Endothelial cell of umbilical vein (primary cell): ENCODE data around the gene CD46. TPM values are rescaled to one million over a fixed set of nuclear protein-coding genes. Genes with fewer than 3 reads are reported as not detected.

Experiments used
- BruUV-seq: library from RNA; stranded (reverse); fragments of 400-500 nt; replicated peaks from 2 replicates; lab custom pipeline; 2021; lab: Mats Ljungman, UMichigan
- CTCF ChIA-PET: fragments of 300-600, 350-600 bp; sonication (Branson Sonifier 250); formaldehyde crosslinking; loops from one replicate; lab custom pipeline; 2021; ENCODE audit warnings: antibody characterized with exemption, inconsistent platforms; lab: Charles Lee
- POLR2A ChIA-PET: fragments of 300-600, 350-600 bp; sonication (Branson Sonifier 250); formaldehyde crosslinking; loops from one replicate; lab custom pipeline; 2021; ENCODE audit warnings: antibody characterized with exemption, inconsistent platforms; lab: Charles Lee
- DNase-seq: peaks from one replicate; pipeline ENCODE4 v3.0.0-alpha.2; 2011; ENCODE audit warnings: low read depth, low spot score
- FAIRE-seq: peaks from 2 replicates; lab custom pipeline; 2011; peaks lifted over from hg19 to GRCh38; lab: Jason Lieb, UNC
- H2AFZ ChIP-seq: 2 replicates; pipeline ENCODE4 v1.6.0; 2012; ENCODE audit warnings: low read depth, low read length, control low read depth, inconsistent platforms
- H3K27ac ChIP-seq: 2 replicates; pipeline ENCODE4 v1.5.1; 2011; ENCODE audit warnings: low read depth, mild to moderate bottlenecking, control low read depth, low read length, moderate library complexity; ENCODE audit not compliant: insufficient read depth
- H3K27me3 ChIP-seq, 2 experiments: 2 replicates each; pipeline versions ENCODE4 v1.6.0 to v1.6.1; 2011; ENCODE audit warnings: low read length in 2 of 2, mixed read lengths in 1 of 2; ENCODE audit not compliant: control insufficient read depth in 2 of 2, insufficient read depth in 2 of 2
- H3K36me3 ChIP-seq, 2 experiments: 2 replicates in 1 of 2; 3 replicates in 1 of 2; pipeline ENCODE4 v1.5.1; 2011; ENCODE audit warnings: low read length in 2 of 2, mild to moderate bottlenecking in 1 of 2, moderate library complexity in 1 of 2; ENCODE audit not compliant: control insufficient read depth in 2 of 2, insufficient read depth in 2 of 2; ENCODE audit errors: extremely low read depth in 1 of 2
- H3K4me1 ChIP-seq: 3 replicates; pipeline ENCODE4 v1.5.1; 2011; ENCODE audit warnings: mild to moderate bottlenecking, low read length; ENCODE audit not compliant: control insufficient read depth, insufficient read depth; ENCODE audit errors: extremely low read depth
- H3K4me2 ChIP-seq: 2 replicates; pipeline ENCODE4 v1.6.1; 2011; ENCODE audit warnings: low read length, control low read depth, mixed read lengths; ENCODE audit not compliant: insufficient read depth
- H3K4me3 ChIP-seq, 3 experiments: fragments of 200-600 bp in 1 of 3; sonication (generic), shearing (Covaris generic) in 1 of 3; replicated peaks in 1 of 3; 2 replicates each; pipeline ENCODE4 v1.5.1; 2011 to 2016; ENCODE audit warnings: control low read depth in 3 of 3, low read length in 3 of 3, mild to moderate bottlenecking in 2 of 3, inconsistent platforms in 1 of 3, low read depth in 1 of 3, moderate library complexity in 1 of 3; ENCODE audit not compliant: insufficient read depth in 1 of 3
- H3K79me2 ChIP-seq: 2 replicates; pipeline ENCODE4 v1.6.0; 2012; ENCODE audit warnings: low read length, inconsistent platforms; ENCODE audit not compliant: control insufficient read depth, insufficient read depth
- H3K9ac ChIP-seq: replicated peaks from 2 replicates; pipeline ENCODE3; 2011; ENCODE audit warnings: low read length, control low read depth; ENCODE audit not compliant: insufficient read depth; ENCODE audit errors: extremely low read depth
- H3K9me1 ChIP-seq: replicated peaks from 3 replicates; pipeline ENCODE4 v1.6.0; 2011; ENCODE audit warnings: mild to moderate bottlenecking, low read length; ENCODE audit not compliant: control insufficient read depth, insufficient read depth; ENCODE audit errors: extremely low read depth
- H3K9me3 ChIP-seq: replicated peaks from 2 replicates; pipeline ENCODE4 v1.5.1; 2012; ENCODE audit warnings: low read length, inconsistent platforms; ENCODE audit not compliant: control insufficient read depth, insufficient read depth
- H4K20me1 ChIP-seq: replicated peaks from 2 replicates; pipeline ENCODE3; 2011; ENCODE audit warnings: mild to moderate bottlenecking, low read length; ENCODE audit not compliant: control insufficient read depth, insufficient read depth; ENCODE audit errors: extremely low read depth
- CTCF ChIP-seq, 2 donors: IDR thresholded peaks; 1 replicate in 1 of 2; 2 replicates in 1 of 2; pipeline ENCODE4 v1.5.1; 2011; ENCODE audit warnings: low read length in 2 of 2, mild to moderate bottlenecking in 2 of 2, moderate library complexity in 2 of 2, control low read depth in 1 of 2, inconsistent platforms in 1 of 2, low read depth in 1 of 2; ENCODE audit not compliant: insufficient read depth in 1 of 2; ENCODE audit errors: extremely low read depth in 1 of 2
- EZH2 ChIP-seq: IDR thresholded peaks from 2 replicates; pipeline ENCODE4 v1.6.1; 2012; ENCODE audit warnings: borderline replicate concordance, low read depth, mild to moderate bottlenecking, moderate library complexity, low read length, inconsistent platforms; ENCODE audit not compliant: severe bottlenecking
- FOS ChIP-seq: IDR thresholded peaks from 2 replicates; pipeline ENCODE4 v1.6.1; 2011; ENCODE audit warnings: mild to moderate bottlenecking, low read length, moderate library complexity, borderline replicate concordance; ENCODE audit not compliant: insufficient read depth
- GATA2 ChIP-seq: IDR thresholded peaks from 2 replicates; pipeline ENCODE4 v1.7.0; 2011; ENCODE audit warnings: low read depth, mild to moderate bottlenecking, moderate library complexity, mixed read lengths, low read length; ENCODE audit not compliant: insufficient read length, insufficient read depth
- JUN ChIP-seq: IDR thresholded peaks from 2 replicates; pipeline ENCODE4 v1.6.1; 2011; ENCODE audit warnings: borderline replicate concordance, low read depth; ENCODE audit not compliant: insufficient read length, insufficient read depth
- MAX ChIP-seq: IDR thresholded peaks from 2 replicates; pipeline ENCODE4 v1.6.1; 2011; ENCODE audit not compliant: insufficient read depth, insufficient read length
- MYC ChIP-seq: IDR thresholded peaks from one replicate; pipeline ENCODE4 v1.6.1; 2011; ENCODE audit warnings: mild to moderate bottlenecking, low read depth, low read length
- POLR2A ChIP-seq: IDR thresholded peaks from 2 replicates; pipeline ENCODE4 v1.6.1; 2012; ENCODE audit warnings: low read depth, mild to moderate bottlenecking, control low read depth, low read length
- POLR2AphosphoS5 ChIP-seq: IDR thresholded peaks from 2 replicates; pipeline ENCODE4 v1.6.1; 2012; ENCODE audit warnings: low read depth, mild to moderate bottlenecking, control low read depth, low read length, moderate library complexity; ENCODE audit not compliant: insufficient read depth
- dilution Hi-C: fragments of 300-500 bp; cut with MboI; formaldehyde crosslinking; loops from one replicate; pipeline ENCODE4 v1.15.0; 2019; ENCODE audit warnings: low sequenced_read_pairs; ENCODE audit not compliant: extremely low pct_ligation_motif_present
- intact Hi-C: fragments of 100-400 bp; cut with micrococcal nuclease; formaldehyde crosslinking; loops from one replicate; pipeline ENCODE4 v1.10.0; 2022
- polyA plus RNA-seq, 4 experiments: library from polyadenylated mRNA; depleted of rRNA in 3 of 4; stranded (reverse) in 3 of 4; unstranded in 1 of 4; fragments of >200 nt; gene quantifications; 2 replicates each; pipeline versions ENCODE4 v1.2.1 to v1.2.3, GENCODE V29; 2011 to 2012; ENCODE audit warnings: missing spikeins in 1 of 4
- total RNA-seq: library from RNA; stranded (reverse); gene quantifications from 2 replicates; pipeline ENCODE4 v1.2.3, GENCODE V29; 2021

The CD46 gene
- total and polyA plus RNA-seq, 2 donors (not counting 3 experiments of a cell fraction or from before 2014, with no cell fraction given), result 134 to 256 TPM

GRCh38 chr1:207841901-207842300 is 90.0 kb downstream of the CD46 start:
- intact Hi-C loops, result no loop called here
- CTCF ChIA-PET, result interaction anchor here (1.2 to 21.9 kb wide), 5 partner anchors 10 to 43 kb away, joined by 3 to 634 read pairs (median 5); no protein-coding TSS in a partner anchor

GRCh38 chr1:207842506-207842905 is 90.7 kb downstream of the CD46 start:
- peaks cover 79% of the 10 kb centered on the region for H3K79me2 ChIP-seq
- no peak for FAIRE-seq
- H3K4me1 ChIP-seq, result peaks cover 12% of the 10 kb centered on the region
- no peaks in the 10 kb centered on the region for H3K9me1 ChIP-seq
- ChIA-PET POLR2A (no interaction called here), CTCF (interaction anchor here (1.2 to 21.9 kb wide), 5 partner anchors 9 to 43 kb away, joined by 3 to 634 read pairs (median 5); no protein-coding TSS in a partner anchor)
- H3K4me2 ChIP-seq, result no peak overlapping the region
- intact Hi-C loops (no loop called here), dilution Hi-C loops (no loop called here)
- TF ChIP-seq POLR2AphosphoS5 (no peak), POLR2A (no peak), MAX (no peak), MYC (no peak), GATA2 (no peak), JUN (no peak), EZH2 (no peak), FOS (no peak), CTCF (IDR thresholded peaks at IDR 0.05; ENCODE audit: extremely low read depth in 1 of 2, insufficient read depth in 1 of 2, low read depth in 1 of 2, low read length in 2 of 2) (no peak)
- no peak overlapping the region for H3K27ac ChIP-seq
- H4K20me1 ChIP-seq, result no peaks in the 10 kb centered on the region
- DNase-seq, result no peak
- no peak overlapping the region for H2AFZ ChIP-seq
- H3K27me3 ChIP-seq, result no peaks in the 10 kb centered on the region
- H3K36me3 ChIP-seq, result peaks cover 4 to 7% of the 10 kb centered on the region in 2 experiments
- no peaks in the 10 kb centered on the region for H3K9me3 ChIP-seq
- H3K9ac ChIP-seq, result no peak overlapping the region
- no peak overlapping the region for H3K4me3 ChIP-seq
- no TSS peak for BruUV-seq

More at GRCh38 chr1:207841901-207842300, 90.0 kb downstream of the CD46 start:
- POLR2A ChIA-PET, result no interaction called here
- Histone ChIP-seq H3K9me1 (no peaks in the 10 kb centered on the region), H3K27ac (no peak overlapping the region), H3K27me3 (no peaks in the 10 kb centered on the region), H3K4me3 (no peak overlapping the region), H3K36me3 (peaks cover 4 to 7% of the 10 kb centered on the region in 2 experiments), H4K20me1 (no peaks in the 10 kb centered on the region), H3K4me2 (no peak overlapping the region), H3K4me1 (peaks cover 6% of the 10 kb centered on the region), H3K9me3 (no peaks in the 10 kb centered on the region), H2AFZ (no peak overlapping the region), H3K79me2 (peaks cover 82% of the 10 kb centered on the region), H3K9ac (no peak overlapping the region)
- DNase-seq, result no peak
- dilution Hi-C loops, result no loop called here
- no TSS peak for BruUV-seq
- TF ChIP-seq POLR2AphosphoS5 (no peak), MYC (no peak), EZH2 (no peak), MAX (no peak)
- no peak for FAIRE-seq
